ENCODE data around the gene PDCD2L.

GRCh38 chr19:34367624-34367957, 36.6 kb upstream of the PDCD2L start:
- TF ChIP-seq CTCF (IDR thresholded peaks at IDR 0.05; ENCODE audit: low read length) = no peak
- no peak for TF ChIP-seq EZH2 (IDR thresholded peaks at IDR 0.05; ENCODE audit: borderline replicate concordance, low read length)
